ENCODE data around the gene GUCD1. TPM values are rescaled to one million over a fixed set of nuclear protein-coding genes. Genes with fewer than 3 reads are reported as not detected.

GUCD1 gene
- total RNA-seq, 4 donors from 2014 or later: 56.7 to 498 (median 277) TPM

- in situ Hi-C loops (cut with MboI; ENCODE audit: low pct_ligation_motif_present in 1 of 4, low pct_unique_long_range_greater_than_20kb in 1 of 4, low sequenced_read_pairs in 3 of 4): no loop called here
- TF ChIP-seq POLR2A (IDR thresholded peaks at IDR 0.05): no peak
- TF ChIP-seq EP300 (IDR thresholded peaks at IDR 0.05; ENCODE audit: low read depth): no peak
- no peak for TF ChIP-seq POLR2AphosphoS5 (IDR thresholded peaks at IDR 0.05)
- no peak for TF ChIP-seq CTCF (IDR thresholded peaks at IDR 0.05)
- DNase-seq: no peak
- no peaks in the 10 kb centered on the region for H3K36me3 ChIP-seq
- no peaks in the 10 kb centered on the region for H3K9me3 ChIP-seq
- no peaks in the 10 kb centered on the region for H3K27me3 ChIP-seq
- intact Hi-C loops (cut with DNase I; ENCODE audit: low total_unique reads): no loop called here
- no peak overlapping the region for H3K4me3 ChIP-seq
- H3K4me1 ChIP-seq: peaks cover 4 to 18% (median 14%) of the 10 kb centered on the region in 4 donors
- 62% methylated on average over 8 of the region's 13 CpGs; no CpG with 5 or more reads in 1 of the 2 donors for WGBS, 2 donors (ENCODE audit: low coverage in 1 of 2)
- H3K27ac ChIP-seq: no peak overlapping the region
These were observed 33.4 kb upstream of the GUCD1 start for GRCh38 chr22:24588381-24588756.

GRCh38 chr22:24587948-24588347, 33.0 kb upstream of the GUCD1 start:
- Histone ChIP-seq H3K4me3 (no peak overlapping the region), H3K36me3 (no peaks in the 10 kb centered on the region), H3K27ac (no peak overlapping the region), H3K9me3 (no peaks in the 10 kb centered on the region), H3K4me1 (peaks cover 5 to 16% (median 15%) of the 10 kb centered on the region in 4 donors), H3K27me3 (no peaks in the 10 kb centered on the region)
- 83% methylated on average over 8 of the region's 8 CpGs; no CpG with 5 or more reads in 1 of the 2 donors for WGBS, 2 donors (ENCODE audit: low coverage in 1 of 2)
- intact Hi-C loops (cut with DNase I; ENCODE audit: low total_unique reads): no loop called here
- TF ChIP-seq POLR2A (IDR thresholded peaks at IDR 0.05) (no peak), CTCF (IDR thresholded peaks at IDR 0.05) (no peak), EP300 (IDR thresholded peaks at IDR 0.05; ENCODE audit: low read depth) (no peak), POLR2AphosphoS5 (IDR thresholded peaks at IDR 0.05) (no peak)
- in situ Hi-C loops (cut with MboI; ENCODE audit: low pct_ligation_motif_present in 1 of 4, low pct_unique_long_range_greater_than_20kb in 1 of 4, low sequenced_read_pairs in 3 of 4): no loop called here
- DNase-seq: no peak

GRCh38 chr22:24587251-24587650, 32.3 kb upstream of the GUCD1 start:
- peaks cover 5 to 16% (median 12%) of the 10 kb centered on the region in 4 donors for H3K4me1 ChIP-seq
- TF ChIP-seq EP300 (IDR thresholded peaks at IDR 0.05; ENCODE audit: low read depth): no peak
- TF ChIP-seq POLR2AphosphoS5 (IDR thresholded peaks at IDR 0.05): no peak
- no peak for TF ChIP-seq CTCF (IDR thresholded peaks at IDR 0.05)
- no peak for TF ChIP-seq POLR2A (IDR thresholded peaks at IDR 0.05)
- no peaks in the 10 kb centered on the region for H3K27me3 ChIP-seq
- H3K9me3 ChIP-seq: no peaks in the 10 kb centered on the region
- intact Hi-C loops (cut with DNase I; ENCODE audit: low total_unique reads): no loop called here
- 90% methylated on average over 4 of the region's 5 CpGs; no CpG with 5 or more reads in 1 of the 2 donors for WGBS, 2 donors (ENCODE audit: low coverage in 1 of 2)
- no peak for DNase-seq
- H3K4me3 ChIP-seq: no peak overlapping the region
- H3K36me3 ChIP-seq: no peaks in the 10 kb centered on the region
- in situ Hi-C loops (cut with MboI; ENCODE audit: low pct_ligation_motif_present in 1 of 4, low pct_unique_long_range_greater_than_20kb in 1 of 4, low sequenced_read_pairs in 3 of 4): no loop called here
- H3K27ac ChIP-seq: no peak overlapping the region

- H3K27ac ChIP-seq: no peak overlapping the region
- 93% methylated on average over 24 of the region's 24 CpGs; no CpG with 5 or more reads in 1 of the 2 donors for WGBS, 2 donors (ENCODE audit: low coverage in 1 of 2)
- in situ Hi-C loops (cut with MboI; ENCODE audit: low pct_ligation_motif_present in 1 of 4, low pct_unique_long_range_greater_than_20kb in 1 of 4, low sequenced_read_pairs in 3 of 4): no loop called here
These were observed 31.1 kb upstream of the GUCD1 start for GRCh38 chr22:24585927-24586546.

More at GRCh38 chr22:24585927-24586546, 31.1 kb upstream of the GUCD1 start:
- H3K36me3 ChIP-seq: no peaks in the 10 kb centered on the region
- no peaks in the 10 kb centered on the region for H3K9me3 ChIP-seq
- intact Hi-C loops (cut with DNase I; ENCODE audit: low total_unique reads): no loop called here
- H3K4me3 ChIP-seq: no peak overlapping the region
- TF ChIP-seq EP300 (IDR thresholded peaks at IDR 0.05; ENCODE audit: low read depth): no peak
- no peak for TF ChIP-seq CTCF (IDR thresholded peaks at IDR 0.05)
- no peak for TF ChIP-seq POLR2A (IDR thresholded peaks at IDR 0.05)
- no peak for TF ChIP-seq POLR2AphosphoS5 (IDR thresholded peaks at IDR 0.05)
- no peak for DNase-seq
- H3K27me3 ChIP-seq: no peaks in the 10 kb centered on the region
- H3K4me1 ChIP-seq: peaks cover 5 to 16% (median 11%) of the 10 kb centered on the region in 4 donors
